ENCODE measurements around the gene DDX25. TPM values are rescaled to one million over a fixed set of nuclear protein-coding genes. Genes with fewer than 3 reads are reported as not detected.

DDX25 gene
- total and polyA plus RNA-seq, 2 experiments from 2014 or later = 0.80 to 0.87 TPM

DNA sequence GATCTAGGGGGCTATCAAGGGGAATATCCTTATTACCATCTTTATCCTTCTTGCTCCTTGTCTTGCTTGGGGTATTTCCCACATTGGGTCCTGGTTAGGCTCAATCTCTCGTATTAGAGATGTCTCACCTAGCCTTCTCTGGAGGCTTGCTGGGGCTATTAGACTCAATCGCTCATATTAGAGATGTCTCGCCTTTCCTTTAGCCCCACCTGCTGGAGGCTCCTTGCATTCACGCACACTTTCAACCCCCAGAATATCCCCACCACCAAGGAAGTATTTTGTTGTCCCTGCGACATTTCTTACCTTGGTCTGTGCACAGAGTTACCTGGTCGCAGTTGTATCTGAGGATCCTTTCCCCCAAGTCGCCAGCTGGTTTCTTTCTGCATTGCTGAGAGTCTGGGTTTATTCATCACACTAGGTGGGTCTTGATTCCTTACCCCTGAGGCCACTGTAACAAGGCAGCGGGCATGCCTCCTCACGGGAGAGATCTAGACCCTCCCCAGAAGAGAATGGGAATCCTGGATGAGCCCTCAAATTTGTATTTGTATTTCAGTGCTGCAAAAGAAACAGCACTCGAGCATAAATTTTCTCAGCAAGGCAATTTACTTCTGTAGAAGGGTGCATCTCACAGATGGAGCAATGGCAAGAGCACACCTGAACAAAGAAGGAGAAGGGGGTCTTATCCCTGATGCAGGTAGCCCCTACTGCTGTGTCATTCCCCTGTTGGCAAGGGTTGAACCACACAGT lies 32.7 kb upstream of the DDX25 start:
- Histone ChIP-seq H3K9me3 (ENCODE audit: low read depth) (no peaks in the 10 kb centered on the region), H4K20me1 (ENCODE audit: insufficient read depth, poor library complexity, severe bottlenecking) (no peaks in the 10 kb centered on the region), H3K4me1 (ENCODE audit: insufficient read depth) (no peaks in the 10 kb centered on the region), H3K9me2 (replicated peaks; ENCODE audit: insufficient read depth) (no peaks in the 10 kb centered on the region), H3K4me2 (no peak overlapping the region), H3K36me3 (replicated peaks; ENCODE audit: insufficient read depth, low read depth) (no peaks in the 10 kb centered on the region), H3K79me2 (no peaks in the 10 kb centered on the region), H3K4me3 (no peak overlapping the region), H2AFZ (no peak overlapping the region), H3K27me3 (peaks cover 3% of the 10 kb centered on the region), H3K27ac (peak overlapping the region; percentile 57)
- TF ChIP-seq CTCF (IDR thresholded peaks at IDR 0.05; ENCODE audit: poor library complexity) (peak; percentile 66), EZH2 (IDR thresholded peaks at IDR 0.05; ENCODE audit: borderline replicate concordance) (no peak), EZH2phosphoT487 (IDR thresholded peaks at IDR 0.05; ENCODE audit: low read depth, severe bottlenecking, unreplicated experiment) (no peak)
- peak; percentile 82 for DNase-seq (ENCODE audit: low spot score)
- 40% methylated on average over 10 of the region's 10 CpGs for WGBS (ENCODE audit: low lambda C conversion rate, missing lambda C conversion rate)

DNA sequence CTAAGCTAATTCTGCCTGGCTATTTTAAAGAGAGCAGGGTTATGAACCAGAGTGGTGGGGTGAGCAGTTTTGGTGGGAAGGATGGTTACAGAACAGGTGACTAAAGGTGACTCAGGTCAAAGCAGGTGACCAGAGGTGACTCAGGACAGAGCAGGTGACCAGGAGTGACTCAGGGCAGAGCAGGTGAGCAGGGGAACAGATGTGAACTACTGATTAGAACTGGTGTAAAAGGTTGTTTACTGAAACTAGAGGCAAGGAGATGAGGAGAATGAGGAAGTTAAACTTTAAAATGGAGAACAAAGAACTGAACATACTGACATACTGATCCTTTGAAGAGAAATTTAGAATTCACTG lies 32.2 kb upstream of the DDX25 start:
- TF ChIP-seq CTCF (IDR thresholded peaks at IDR 0.05; ENCODE audit: poor library complexity) (no peak), EZH2 (IDR thresholded peaks at IDR 0.05; ENCODE audit: borderline replicate concordance) (no peak), EZH2phosphoT487 (IDR thresholded peaks at IDR 0.05; ENCODE audit: low read depth, severe bottlenecking, unreplicated experiment) (no peak)
- no peaks in the 10 kb centered on the region for H3K79me2 ChIP-seq

GRCh38 chr11:125873881-125874555 lies 30.3 kb upstream of the DDX25 start:
- TF ChIP-seq EZH2 (IDR thresholded peaks at IDR 0.05; ENCODE audit: borderline replicate concordance) (no peak), CTCF (IDR thresholded peaks at IDR 0.05; ENCODE audit: poor library complexity) (no peak), EZH2phosphoT487 (IDR thresholded peaks at IDR 0.05; ENCODE audit: low read depth, severe bottlenecking, unreplicated experiment) (no peak)
- Histone ChIP-seq H4K20me1 (ENCODE audit: insufficient read depth, poor library complexity, severe bottlenecking) (no peaks in the 10 kb centered on the region), H3K9me3 (ENCODE audit: low read depth) (no peaks in the 10 kb centered on the region), H3K4me2 (peak overlapping the region; percentile 71), H3K4me1 (ENCODE audit: insufficient read depth) (no peaks in the 10 kb centered on the region), H3K27me3 (no peaks in the 10 kb centered on the region), H3K79me2 (no peaks in the 10 kb centered on the region), H3K4me3 (no peak overlapping the region), H3K9me2 (replicated peaks; ENCODE audit: insufficient read depth) (no peaks in the 10 kb centered on the region), H2AFZ (peak overlapping the region; percentile 41), H3K27ac (peak overlapping the region; percentile 11), H3K36me3 (replicated peaks; ENCODE audit: insufficient read depth, low read depth) (no peaks in the 10 kb centered on the region)
- no peak for DNase-seq (ENCODE audit: low spot score)
- 68% methylated on average over 20 of the region's 20 CpGs for WGBS (ENCODE audit: low lambda C conversion rate, missing lambda C conversion rate)

More for the DNA sequence above, 32.2 kb upstream of the DDX25 start:
- Histone ChIP-seq H3K9me3 (ENCODE audit: low read depth) (no peaks in the 10 kb centered on the region), H3K4me2 (no peak overlapping the region), H3K27ac (peak overlapping the region; percentile 72), H3K36me3 (replicated peaks; ENCODE audit: insufficient read depth, low read depth) (no peaks in the 10 kb centered on the region), H2AFZ (no peak overlapping the region), H3K9me2 (replicated peaks; ENCODE audit: insufficient read depth) (no peaks in the 10 kb centered on the region), H3K4me3 (no peak overlapping the region), H3K4me1 (ENCODE audit: insufficient read depth) (no peaks in the 10 kb centered on the region), H3K27me3 (peaks cover 3% of the 10 kb centered on the region), H4K20me1 (ENCODE audit: insufficient read depth, poor library complexity, severe bottlenecking) (no peaks in the 10 kb centered on the region)
- DNase-seq (ENCODE audit: low spot score) = peak; percentile 60

Data from hepatocyte (in vitro differentiated cells).